ENCODE data around the gene PGLYRP1.

Gene PGLYRP1, protein sequence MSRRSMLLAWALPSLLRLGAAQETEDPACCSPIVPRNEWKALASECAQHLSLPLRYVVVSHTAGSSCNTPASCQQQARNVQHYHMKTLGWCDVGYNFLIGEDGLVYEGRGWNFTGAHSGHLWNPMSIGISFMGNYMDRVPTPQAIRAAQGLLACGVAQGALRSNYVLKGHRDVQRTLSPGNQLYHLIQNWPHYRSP

GRCh38 chr19:46022431-46023310, at the start of gene PGLYRP1:
TSS of gene PGLYRP1 (minus strand) at chr19:46023053. CDS start at chr19:46023021, 32 bp downstream.
- DNase-seq, result no peak

DNA sequence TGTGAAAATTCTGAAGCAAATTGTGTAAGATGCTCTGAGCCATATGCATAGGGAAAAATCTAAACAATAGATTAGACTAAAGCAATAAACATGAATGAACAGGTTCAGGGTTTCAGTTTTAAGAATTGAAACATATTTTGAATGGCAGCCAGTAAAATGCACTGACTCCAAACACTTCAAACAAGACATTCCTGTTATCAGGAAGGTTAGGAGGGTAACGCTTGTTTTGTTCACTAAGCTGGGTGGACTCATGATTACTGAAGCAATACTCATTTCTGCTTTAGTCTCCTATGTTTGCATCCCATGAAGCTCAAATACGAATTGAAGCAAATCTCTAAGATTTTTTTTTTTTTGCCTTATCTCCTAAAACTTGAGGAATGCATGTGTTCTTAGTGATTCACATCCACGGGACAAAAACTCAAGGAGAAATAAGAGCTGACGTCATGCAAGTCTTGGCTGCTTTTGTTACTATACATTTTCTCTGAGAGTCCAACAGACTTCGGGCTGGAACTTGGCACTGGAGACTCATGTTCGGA, 47.0 kb upstream of the PGLYRP1 start:
- no peak for DNase-seq

DNA sequence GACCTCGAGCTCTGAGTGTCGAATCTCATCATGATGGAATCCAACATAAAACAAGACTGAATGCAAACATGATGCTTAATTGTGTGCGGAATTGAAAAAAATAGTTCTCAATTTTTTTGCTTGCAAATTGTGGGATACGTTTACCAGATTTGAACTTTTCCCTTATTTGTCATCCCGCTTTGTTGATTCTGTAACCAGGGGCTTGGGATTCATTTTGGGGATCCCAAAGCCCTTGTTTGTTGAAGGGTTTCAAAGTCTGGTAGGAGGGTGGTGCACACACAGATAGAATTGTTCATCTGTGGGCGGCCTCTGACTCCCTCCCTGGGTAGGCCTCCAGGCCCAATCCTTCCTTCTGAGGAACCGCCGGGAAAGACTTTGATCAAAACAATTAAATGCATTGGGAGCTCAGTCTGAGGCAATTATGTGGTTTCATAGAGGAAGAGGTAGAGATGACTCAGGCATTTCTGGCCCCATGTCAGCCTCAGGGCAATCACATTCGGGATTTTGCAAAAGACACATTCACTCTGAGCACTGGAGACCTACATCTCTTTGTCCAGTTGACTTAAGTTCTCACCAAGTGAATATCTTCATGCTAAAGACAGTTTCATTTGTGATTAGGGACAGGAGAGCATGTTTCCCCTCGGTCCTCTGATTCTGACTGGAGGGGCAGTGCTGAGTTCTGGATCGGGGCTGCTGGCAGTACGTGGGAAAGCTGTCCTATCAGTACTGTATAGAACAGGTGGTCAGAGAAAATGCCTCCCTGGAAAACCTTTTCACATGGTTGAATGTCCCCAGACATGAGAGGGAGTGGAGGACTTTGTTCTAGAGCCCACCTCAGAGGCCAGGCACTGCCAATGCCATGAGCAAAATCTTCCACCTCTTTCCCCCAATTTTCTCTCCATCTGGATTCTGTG, 45.7 kb upstream of the PGLYRP1 start:
- DNase-seq, result no peak

DNA sequence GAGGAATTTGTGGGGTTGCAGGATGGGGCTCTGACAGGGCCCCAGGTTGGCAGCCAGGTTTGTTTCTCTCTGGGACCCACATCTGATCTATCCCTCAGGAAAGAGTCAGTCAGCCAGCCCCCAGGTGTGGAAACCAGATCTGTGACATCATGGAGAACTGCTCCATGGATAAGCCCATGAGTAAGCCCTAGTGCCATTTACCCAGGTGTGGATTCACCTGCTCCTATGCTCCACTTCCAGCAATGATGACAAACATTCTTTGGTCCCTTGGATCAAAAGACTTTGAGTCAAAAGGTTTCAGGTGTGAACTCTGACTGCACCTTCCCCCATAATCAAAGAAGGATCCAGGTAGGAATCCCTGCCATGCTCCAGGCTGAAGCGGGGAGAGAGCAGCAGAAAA, 44.8 kb upstream of the PGLYRP1 start:
- no peak for DNase-seq

DNA sequence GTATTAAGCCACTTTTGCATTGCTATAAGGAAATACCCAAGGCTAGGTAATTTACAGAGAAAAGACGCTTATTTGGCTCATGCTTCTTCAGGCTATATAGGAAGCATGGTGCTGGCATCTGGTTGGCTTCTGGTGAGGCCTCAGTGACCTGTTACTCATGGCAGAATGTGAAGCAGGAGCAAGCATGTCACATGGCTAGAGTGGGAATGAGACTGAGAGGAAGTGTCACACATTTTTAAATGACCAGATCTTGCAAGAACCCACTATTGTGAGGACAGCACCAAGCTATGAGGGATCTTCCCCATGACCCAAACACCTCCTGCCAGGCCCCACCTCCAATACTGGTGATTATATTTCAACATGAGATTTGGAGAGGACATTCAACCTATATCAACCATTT, 43.6 kb upstream of the PGLYRP1 start:
- DNase-seq, result no peak

DNA sequence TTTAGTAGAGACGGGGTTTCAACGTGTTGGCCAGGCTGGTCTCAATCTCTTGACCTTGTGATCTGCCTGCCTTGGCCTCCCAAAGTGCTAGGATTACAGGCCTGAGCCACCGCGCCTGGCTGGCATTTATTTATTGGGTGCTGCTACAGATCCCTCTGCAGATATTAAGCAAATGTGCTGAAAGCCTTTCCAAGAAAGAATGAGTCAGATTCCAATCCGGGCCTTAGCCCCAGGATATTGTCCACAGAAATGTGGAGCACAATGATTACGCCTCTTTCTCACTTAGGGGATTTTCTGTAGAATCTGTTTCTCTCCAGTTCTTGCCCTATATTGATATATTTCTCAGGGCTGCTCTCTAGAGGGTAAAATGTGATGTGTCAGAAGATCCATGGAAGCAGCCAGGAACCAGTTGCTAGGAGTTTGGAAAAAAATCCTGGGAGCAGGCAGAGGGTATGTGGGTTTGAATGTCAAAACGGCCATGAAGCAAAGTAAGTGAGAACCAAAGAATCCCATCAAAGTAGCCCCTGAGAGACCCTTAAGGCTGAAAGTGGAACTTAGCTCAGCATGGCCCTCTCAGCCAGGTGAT, 42.7 kb upstream of the PGLYRP1 start:
- no peak for DNase-seq

DNA sequence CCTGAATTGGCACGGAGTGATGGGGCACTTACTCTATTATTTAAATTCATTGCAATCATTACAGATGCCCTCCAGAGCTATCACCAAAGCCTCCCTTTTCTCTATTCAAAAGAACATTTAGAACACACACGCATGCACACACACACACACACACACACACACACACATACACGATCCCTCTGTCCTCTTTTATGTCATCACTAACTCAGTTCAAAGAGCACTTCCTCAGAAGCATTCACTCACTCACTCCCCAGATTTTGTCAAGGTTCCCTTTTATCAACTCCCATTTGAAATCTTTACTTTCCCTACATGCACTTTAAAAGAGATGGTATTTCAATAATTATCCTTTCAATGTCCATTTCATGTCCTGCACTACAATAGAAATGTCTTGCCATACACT, 40.3 kb upstream of the PGLYRP1 start:
- no peak for DNase-seq

GRCh38 chr19:46060012-46060411, 37.2 kb upstream of the PGLYRP1 start:
- DNase-seq, result no peak

- DNase-seq, result no peak
Measured at GRCh38 chr19:46058778-46059177, 35.9 kb upstream of the PGLYRP1 start.

- DNase-seq, result no peak
Measured at GRCh38 chr19:46056536-46056935, 33.7 kb upstream of the PGLYRP1 start.

- no peak for DNase-seq
Measured at GRCh38 chr19:46052896-46053295, 30.0 kb upstream of the PGLYRP1 start.

DNA sequence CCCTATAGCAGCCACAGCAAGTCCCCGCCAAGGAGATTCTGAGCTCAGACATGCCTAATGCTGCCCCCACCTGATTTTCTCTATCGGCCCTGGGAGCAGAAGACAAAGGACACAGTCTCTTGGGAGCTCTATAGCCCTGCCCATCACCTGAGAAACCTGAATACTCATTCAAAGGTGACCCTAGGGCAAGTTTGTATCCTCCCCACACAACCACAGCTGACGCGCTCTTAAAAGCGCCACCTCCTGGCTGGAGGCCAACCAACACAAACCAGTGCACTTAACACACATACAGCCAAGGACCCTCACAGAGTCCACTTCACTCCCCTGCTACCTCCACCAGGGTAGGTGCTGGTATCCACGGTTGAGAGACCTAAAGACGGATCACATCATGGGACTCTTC, 26.7 kb upstream of the PGLYRP1 start:
- DNase-seq, result no peak

- no peak for DNase-seq
Measured at GRCh38 chr19:46043519-46043918, 20.7 kb upstream of the PGLYRP1 start.

DNA sequence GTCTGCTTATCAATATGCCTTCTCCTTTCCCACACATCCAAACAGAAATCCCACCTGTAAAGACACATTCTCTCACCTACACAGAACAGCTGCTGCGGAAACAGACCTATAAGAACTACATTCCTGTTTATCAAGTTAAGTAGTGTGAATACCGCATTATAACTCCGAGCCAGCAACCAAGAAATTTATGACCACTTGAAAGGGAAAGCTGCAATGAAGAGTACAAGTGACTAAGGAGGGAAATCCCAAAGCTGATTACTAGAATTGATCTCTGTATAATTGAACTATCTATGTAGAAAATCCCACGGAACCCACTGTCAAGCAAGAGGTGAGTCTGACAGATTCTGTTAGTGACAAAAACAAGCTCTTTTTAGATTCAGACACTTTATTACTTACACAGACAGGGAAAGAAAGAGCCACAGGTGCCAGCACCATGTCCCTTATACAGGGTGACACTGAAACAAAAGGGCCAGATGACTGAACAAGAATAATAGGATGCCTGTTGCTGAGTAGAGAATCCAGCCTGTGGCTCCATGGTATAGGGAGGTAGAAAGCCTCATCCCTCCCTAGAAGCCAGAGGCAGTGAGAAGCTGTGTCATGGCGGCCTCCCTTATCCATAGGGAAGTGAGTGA, 19.5 kb upstream of the PGLYRP1 start:
- DNase-seq, result no peak

DNA sequence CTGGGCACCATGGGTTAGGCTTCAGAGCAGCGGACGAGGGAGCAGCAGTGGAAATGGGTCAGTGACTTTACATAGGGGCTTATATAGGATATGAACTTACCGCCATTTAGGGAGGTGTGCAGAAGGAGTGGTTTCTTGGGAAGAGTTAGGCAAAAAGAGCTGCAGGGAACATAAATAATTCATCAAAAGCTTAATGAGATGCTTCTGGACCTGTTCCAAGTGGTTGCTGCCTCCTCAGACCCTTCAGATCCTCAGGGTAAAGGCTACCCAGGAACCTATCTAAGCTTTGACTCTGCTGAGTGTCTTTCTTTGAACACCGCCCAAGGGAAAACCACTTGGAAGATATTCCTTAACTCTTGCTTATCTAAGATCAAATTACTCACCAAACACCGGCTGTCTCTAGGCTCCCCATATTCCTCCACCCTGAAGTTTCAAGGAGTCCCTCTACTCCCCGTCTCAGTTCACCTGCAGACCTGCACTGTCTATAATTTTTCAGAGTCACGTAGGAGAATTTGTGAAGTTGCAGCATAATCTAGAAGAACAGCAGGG, 18.2 kb upstream of the PGLYRP1 start, which contains the start of gene IGFL4:
Gene IGFL4, minus strand, starts transcription at position 51 of the 549 bp plus-strand sequence. Its CDS starts 40 bp downstream, at position 11.
- DNase-seq, result no peak

- DNase-seq, result no peak
Measured at GRCh38 chr19:46040125-46040524, 17.3 kb upstream of the PGLYRP1 start.

GRCh38 chr19:46036744-46037128, 13.9 kb upstream of the PGLYRP1 start:
- no peak for DNase-seq

- DNase-seq, result no peak
Measured at GRCh38 chr19:46035986-46036743, 13.3 kb upstream of the PGLYRP1 start.

DNA sequence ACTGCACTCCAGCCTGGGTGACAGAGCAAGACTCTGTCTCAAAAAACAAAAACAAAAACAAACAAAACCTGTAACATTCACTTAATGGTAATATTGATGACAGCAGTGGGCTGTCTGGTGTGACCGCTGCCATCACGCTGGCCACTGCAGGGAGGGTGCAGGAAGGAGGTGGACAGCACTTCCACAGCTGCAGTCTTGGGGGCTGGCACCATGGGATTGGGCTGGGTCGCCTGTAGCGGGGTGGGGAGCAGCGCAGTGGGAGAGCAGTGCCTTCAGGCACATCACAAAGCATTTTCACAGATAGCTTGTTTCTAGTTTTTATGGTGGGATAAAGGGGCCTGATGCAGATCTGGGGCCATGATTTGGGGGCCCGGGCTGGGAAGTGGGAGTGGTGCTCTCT, 12.7 kb upstream of the PGLYRP1 start:
- DNase-seq, result no peak

DNA sequence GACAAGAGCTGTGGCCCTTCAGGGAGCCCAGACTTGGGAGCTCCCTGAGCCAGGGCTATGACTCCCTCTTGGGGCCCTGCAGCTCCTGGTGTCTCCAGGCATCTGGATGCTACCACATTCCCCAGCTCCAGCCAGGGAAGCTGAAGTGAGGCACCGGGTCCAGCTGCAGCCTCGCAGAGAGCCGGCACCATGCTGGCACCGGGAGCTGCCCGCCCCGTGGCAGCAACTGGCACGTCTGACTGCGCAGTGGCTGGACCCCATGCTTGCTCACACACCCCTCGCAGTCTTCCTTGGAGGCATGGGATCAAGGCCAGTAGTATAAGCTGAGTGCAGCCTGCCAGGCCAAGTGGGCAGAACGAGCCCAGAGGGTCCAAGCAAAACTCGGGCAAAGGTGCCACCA, 10.5 kb upstream of the PGLYRP1 start:
- DNase-seq, result no peak

- no peak for DNase-seq
Measured at GRCh38 chr19:46032597-46033025, 9.8 kb upstream of the PGLYRP1 start.

Measured in CD4-positive, alpha-beta T cell treated with Interleukin-1 beta for 1 hour (primary cell).